ENCODE data around the gene U2AF1L4.

Gene U2AF1L4

DNA sequence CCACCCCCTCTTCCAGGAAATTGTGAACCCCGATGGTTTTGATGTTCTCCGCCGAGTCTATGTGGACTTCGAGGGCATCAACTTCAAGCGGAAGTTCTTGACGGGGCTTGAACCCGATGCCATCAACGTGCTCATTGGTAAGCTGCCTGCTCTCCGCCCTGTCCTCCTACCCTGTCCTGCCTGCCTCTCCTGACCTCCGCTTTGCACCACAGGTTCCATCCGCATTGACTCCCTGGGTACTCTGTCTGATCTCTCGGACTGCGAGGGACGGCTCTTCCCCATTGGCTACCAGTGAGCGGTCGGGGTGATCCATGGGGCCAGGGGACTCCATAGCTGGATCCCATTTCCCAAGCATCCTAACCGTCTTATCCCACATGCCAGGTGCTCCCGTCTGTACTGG, 14.9 kb downstream of the U2AF1L4 start:
- ChIA-PET CTCF (no interaction called here), POLR2A (interaction anchor here (0.6 to 1.5 kb wide), 3 partner anchors 10 to 15 kb away, joined by 3 read pairs; partner anchors contain the start of gene PSENEN)
- TF ChIP-seq CTCF (IDR thresholded peaks at IDR 0.05; ENCODE audit: insufficient read depth, low read length, missing control alignments): no peak
- DNase-seq (ENCODE audit: low read depth, low spot score): no peak
- H3K4me3 ChIP-seq (ENCODE audit: low read depth, low read length): no peak overlapping the region

DNA sequence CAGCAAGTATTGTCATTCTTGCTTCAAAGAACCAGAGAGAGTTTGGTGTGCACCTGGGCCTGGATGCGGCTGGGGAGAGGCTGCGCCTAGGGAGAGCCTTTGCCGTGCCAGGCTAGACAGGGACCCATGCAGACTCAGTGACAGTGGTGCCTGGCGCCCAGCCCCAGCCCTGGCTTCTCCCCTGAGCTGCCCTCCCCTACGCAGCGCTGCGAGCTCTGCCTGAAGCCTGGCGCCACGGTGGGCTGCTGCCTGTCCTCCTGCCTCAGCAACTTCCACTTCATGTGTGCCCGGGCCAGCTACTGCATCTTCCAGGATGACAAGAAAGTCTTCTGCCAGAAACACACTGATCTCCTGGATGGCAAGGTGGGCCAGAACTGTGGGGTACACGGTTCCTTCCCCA, 15.5 kb downstream of the U2AF1L4 start:
- DNase-seq (ENCODE audit: low read depth, low spot score): no peak
- ChIA-PET CTCF (no interaction called here), POLR2A (interaction anchor here (0.7 to 1.5 kb wide), 2 partner anchors 10 to 11 kb away, joined by 3 to 6 read pairs; no protein-coding TSS in a partner anchor)
- TF ChIP-seq CTCF (IDR thresholded peaks at IDR 0.05; ENCODE audit: insufficient read depth, low read length, missing control alignments): no peak
- no peak overlapping the region for H3K4me3 ChIP-seq (ENCODE audit: low read depth, low read length)

- no peak for TF ChIP-seq CTCF (IDR thresholded peaks at IDR 0.05; ENCODE audit: insufficient read depth, low read length, missing control alignments)
- no peak for DNase-seq (ENCODE audit: low read depth, low spot score)
- ChIA-PET POLR2A (interaction anchor here (1.3 to 1.5 kb wide), 2 partner anchors 11 to 16 kb away, joined by 3 to 6 read pairs; partner anchors contain the start of genes PSENEN and U2AF1L4), CTCF (no interaction called here)
- no peak overlapping the region for H3K4me3 ChIP-seq (ENCODE audit: low read depth, low read length)
Observed at GRCh38 chr19:35729021-35729420, 16.2 kb downstream of the U2AF1L4 start.

DNA sequence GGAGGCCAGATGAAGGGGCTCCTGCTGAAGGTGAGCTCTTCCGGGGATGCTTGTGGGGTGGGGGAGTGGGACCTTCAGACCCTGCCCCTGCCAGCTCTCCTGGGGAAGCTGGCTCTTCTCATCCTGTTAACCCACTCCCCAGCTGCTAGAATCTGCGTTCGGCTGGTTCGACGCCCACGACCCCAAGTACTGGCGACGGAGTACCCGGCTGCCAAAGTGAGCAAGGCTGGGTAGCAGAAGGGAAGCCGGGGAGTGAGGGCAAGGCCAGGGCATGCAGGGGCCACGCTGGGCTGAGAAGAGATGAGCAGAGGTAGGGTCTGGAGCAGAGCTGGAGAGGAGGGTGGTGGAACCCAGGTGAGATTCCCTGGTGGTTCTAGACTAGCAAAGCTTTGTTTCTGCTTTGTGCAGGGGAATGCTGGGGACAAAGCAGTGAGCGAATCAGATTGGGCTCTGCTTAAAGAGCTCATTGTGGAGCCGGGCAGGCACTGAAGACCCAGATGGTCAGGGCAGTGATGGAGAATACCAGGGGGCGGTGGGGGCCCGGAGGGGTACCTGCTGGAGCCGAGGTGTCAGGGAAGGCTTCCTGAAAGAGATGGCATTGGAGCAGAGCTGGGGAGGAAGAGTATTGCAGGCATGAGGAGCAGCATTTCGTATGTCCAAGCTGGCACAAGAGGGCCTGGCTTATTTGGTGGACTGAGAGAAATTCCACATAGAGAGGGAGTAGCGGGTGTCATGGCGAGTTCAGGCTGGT, 17.1 kb downstream of the U2AF1L4 start:
- no peak overlapping the region for H3K4me3 ChIP-seq (ENCODE audit: low read depth, low read length)
- ChIA-PET POLR2A (interaction anchor here (1.3 to 1.5 kb wide), 2 partner anchors 12 to 17 kb away, joined by 3 to 6 read pairs; partner anchors contain the start of genes PSENEN and U2AF1L4), CTCF (interaction anchor here (1.3 to 1.7 kb wide), 3 partner anchors 9 to 12 kb away, joined by 3 to 5 read pairs (median 4); no protein-coding TSS in a partner anchor)
- DNase-seq (ENCODE audit: low read depth, low spot score): no peak
- TF ChIP-seq CTCF (IDR thresholded peaks at IDR 0.05; ENCODE audit: insufficient read depth, low read length, missing control alignments): no peak

DNA sequence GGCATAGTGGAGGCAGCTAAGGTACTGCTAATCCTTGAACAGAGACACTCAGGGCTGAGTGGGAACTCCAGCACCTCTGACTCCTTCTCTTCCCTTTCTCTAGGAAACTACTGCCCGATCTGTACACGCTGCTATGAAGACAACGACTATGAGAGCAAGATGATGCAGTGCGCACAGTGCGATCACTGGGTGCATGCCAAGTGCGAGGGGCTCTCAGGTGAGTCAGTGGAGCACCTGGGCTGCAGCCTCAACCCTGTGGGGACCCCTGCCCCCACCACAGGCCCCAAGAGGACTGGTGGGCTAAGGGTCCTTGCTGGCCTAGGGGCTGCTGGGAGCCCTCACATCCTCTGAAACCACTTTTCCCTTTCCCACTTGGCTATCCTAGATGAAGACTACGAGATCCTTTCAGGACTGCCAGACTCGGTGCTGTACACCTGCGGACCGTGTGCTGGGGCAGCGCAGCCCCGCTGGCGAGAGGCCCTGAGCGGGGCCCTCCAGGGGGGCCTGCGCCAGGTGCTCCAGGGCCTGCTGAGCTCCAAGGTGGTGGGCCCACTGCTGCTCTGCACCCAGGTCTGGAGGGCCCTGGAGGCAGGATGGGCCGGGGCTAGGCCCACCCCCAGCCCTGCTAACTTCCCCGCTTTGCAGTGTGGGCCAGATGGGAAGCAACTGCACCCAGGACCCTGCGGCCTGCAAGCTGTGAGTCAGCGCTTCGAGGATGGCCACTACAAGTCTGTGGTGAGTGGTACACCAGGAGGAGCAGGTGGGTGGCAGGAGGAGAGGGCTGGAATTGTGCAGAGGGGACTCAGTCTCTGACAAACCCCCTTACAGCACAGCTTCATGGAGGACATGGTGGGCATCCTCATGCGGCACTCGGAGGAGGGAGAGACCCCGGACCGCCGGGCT, 17.9 kb downstream of the U2AF1L4 start:
- no peak overlapping the region for H3K4me3 ChIP-seq (ENCODE audit: low read depth, low read length)
- ChIA-PET POLR2A (interaction anchor here (1.3 kb wide), 1 partner anchor 18 kb away, joined by 3 read pairs; the partner anchor contains the start of genes PSENEN and U2AF1L4), CTCF (interaction anchor here (1.0 to 1.7 kb wide), 4 partner anchors 9 to 34 kb away, joined by 3 to 5 read pairs (median 4); no protein-coding TSS in a partner anchor)
- no peak for TF ChIP-seq CTCF (IDR thresholded peaks at IDR 0.05; ENCODE audit: insufficient read depth, low read length, missing control alignments)
- DNase-seq (ENCODE audit: low read depth, low spot score): no peak
